WTC11 (cell line): ENCODE results near the gene MOB3B. TPM values are rescaled to one million over a fixed set of nuclear protein-coding genes. Genes with fewer than 3 reads are reported as not detected.

ENCODE experiments used
- ATAC-seq: fragments of 200-7000 bp; cut with Tn5 transposase; 2 replicates; pipeline ENCODE4 v1.10.0; 2021; ENCODE audit warnings: mild to moderate bottlenecking, moderate library complexity
- CTCF ChIA-PET: fragments of 300-600 bp; sonication (Branson Sonifier 250); formaldehyde crosslinking; loops from one replicate; lab custom pipeline; 2021; ENCODE audit warnings: antibody characterized with exemption; lab: Charles Lee
- POLR2A ChIA-PET: fragments of 350-600 bp; sonication (Branson Sonifier 250); formaldehyde crosslinking; loops from one replicate; lab custom pipeline; 2021; ENCODE audit warnings: antibody characterized with exemption; lab: Charles Lee
- DNase-seq: peaks from one replicate; pipeline ENCODE4 v3.0.0; 2021; ENCODE audit warnings: low spot score
- H3K27ac Mint-ChIP-seq: 2 replicates; pipeline ENCODE4 v1.8.0; 2021; ENCODE audit warnings: mixed read lengths
- H3K27me3 Mint-ChIP-seq: 2 replicates; pipeline ENCODE4 v1.8.0; 2021; ENCODE audit warnings: low read depth, mild to moderate bottlenecking, moderate library complexity, mixed read lengths
- H3K36me3 Mint-ChIP-seq: 2 replicates; pipeline ENCODE4 v1.8.0; 2021; ENCODE audit warnings: mixed read lengths
- H3K4me1 Mint-ChIP-seq: 2 replicates; pipeline ENCODE4 v1.8.0; 2022; ENCODE audit warnings: mixed read lengths
- H3K4me3 Mint-ChIP-seq: 2 replicates; pipeline ENCODE4 v1.8.0; 2021; ENCODE audit warnings: mild to moderate bottlenecking, moderate library complexity, mixed read lengths
- H3K9me3 Mint-ChIP-seq: 2 replicates; pipeline ENCODE4 v1.8.0; 2021; ENCODE audit warnings: mixed read lengths
- ATF3 ChIP-seq: sonication (generic); formaldehyde crosslinking; conservative IDR thresholded peaks from 2 replicates; pipeline ENCODE4 v1.8.1; 2022; ENCODE audit warnings: mild to moderate bottlenecking, missing genetic modification reagents
- CREM ChIP-seq: sonication (generic); formaldehyde crosslinking; IDR thresholded peaks from 2 replicates; pipeline ENCODE4 v1.8.1; 2022; ENCODE audit warnings: mild to moderate bottlenecking, missing genetic modification reagents, moderate library complexity
- FOXP4 ChIP-seq: sonication (generic); formaldehyde crosslinking; IDR thresholded peaks from 2 replicates; pipeline ENCODE4 v1.8.0; 2022; ENCODE audit warnings: mild to moderate bottlenecking, missing genetic modification reagents
- GTF2I ChIP-seq: fragments of 250-450 bp; sonication (Bioruptor Pico); conservative IDR thresholded peaks from 2 replicates; pipeline ENCODE4 v1.4.0; 2021; ENCODE audit warnings: mild to moderate bottlenecking
- NR1H2 ChIP-seq: sonication (generic); formaldehyde crosslinking; IDR thresholded peaks from 2 replicates; pipeline ENCODE4 v1.9.0; 2021; ENCODE audit warnings: mild to moderate bottlenecking, moderate library complexity, missing genetic modification reagents
- PREB ChIP-seq: sonication (generic); formaldehyde crosslinking; IDR thresholded peaks from 2 replicates; pipeline ENCODE4 v1.8.1; 2022; ENCODE audit warnings: mild to moderate bottlenecking, missing genetic modification reagents, moderate library complexity, borderline replicate concordance
- RELA ChIP-seq: sonication (generic); formaldehyde crosslinking; IDR thresholded peaks from 2 replicates; pipeline ENCODE4 v1.8.1; 2022; ENCODE audit warnings: missing genetic modification reagents, mild to moderate bottlenecking, borderline replicate concordance
- TEAD4 ChIP-seq: sonication (generic); formaldehyde crosslinking; IDR thresholded peaks from 2 replicates; pipeline ENCODE4 v1.8.0; 2022; ENCODE audit warnings: mild to moderate bottlenecking, missing genetic modification reagents
- ZBTB43 ChIP-seq: sonication (generic); formaldehyde crosslinking; IDR thresholded peaks from 2 replicates; pipeline ENCODE4 v1.8.1; 2023; ENCODE audit warnings: mild to moderate bottlenecking, missing genetic modification reagents
- ZNF219 ChIP-seq: sonication (generic); formaldehyde crosslinking; IDR thresholded peaks from 2 replicates; pipeline ENCODE4 v1.8.0; 2023; ENCODE audit warnings: missing genetic modification reagents, mild to moderate bottlenecking, borderline replicate concordance
- ZNF281 ChIP-seq: sonication (generic); formaldehyde crosslinking; IDR thresholded peaks from 2 replicates; pipeline ENCODE4 v1.8.0; 2023; ENCODE audit warnings: mild to moderate bottlenecking, missing genetic modification reagents
- ZNF416 ChIP-seq: fragments of 250-450 bp; sonication (Bioruptor Pico); IDR thresholded peaks from 2 replicates; pipeline ENCODE4 v1.9.0; 2021; ENCODE audit warnings: mild to moderate bottlenecking, inconsistent platforms
- ZNF425 ChIP-seq: fragments of 250-450 bp; sonication (Bioruptor Pico); conservative IDR thresholded peaks from 2 replicates; pipeline ENCODE4 v1.9.0; 2021; ENCODE audit warnings: mild to moderate bottlenecking
- ZSCAN18 ChIP-seq: fragments of 250-450 bp; sonication (Bioruptor Pico); IDR thresholded peaks from 2 replicates; pipeline ENCODE4 v2.1.2; 2022; ENCODE audit warnings: mild to moderate bottlenecking, moderate library complexity
- total RNA-seq: library from RNA; stranded (reverse); gene quantifications from 3 replicates; pipeline ENCODE4 v1.2.3, GENCODE V29; 2021

MOB3B gene
- total RNA-seq, 1 experiment from 2014 or later: 25.1 TPM

GRCh38 chr9:27393054-27393846 lies 136.4 kb downstream of the MOB3B start:
- peaks cover 63% of the 10 kb centered on the region for H3K4me1 Mint-ChIP-seq
- no peaks in the 10 kb centered on the region for H3K36me3 Mint-ChIP-seq
- H3K9me3 Mint-ChIP-seq: peaks cover 5% of the 10 kb centered on the region; the same call in 1 of the 2 replicates
- no peak for ATAC-seq
- no peaks in the 10 kb centered on the region for H3K27me3 Mint-ChIP-seq
- H3K27ac Mint-ChIP-seq: peak overlapping the region; percentile 73; the same call in 1 of the 2 replicates
- CTCF ChIA-PET: no interaction called here
- no peak overlapping the region for H3K4me3 Mint-ChIP-seq
- POLR2A ChIA-PET: no interaction called here
- no peak for DNase-seq
- no peak for TF ChIP-seq ATF3
- no peak for TF ChIP-seq PREB
- no peak for TF ChIP-seq ZBTB43
- no peak for TF ChIP-seq ZSCAN18 (CRISPR knock-in tag)
- no peak for TF ChIP-seq NR1H2 (CRISPR knock-in tag)

- peaks cover 65% of the 10 kb centered on the region for H3K4me1 Mint-ChIP-seq
- no peak for ATAC-seq
- H3K36me3 Mint-ChIP-seq: no peaks in the 10 kb centered on the region
- H3K9me3 Mint-ChIP-seq: peaks cover 5% of the 10 kb centered on the region; the same call in 1 of the 2 replicates
- no peak overlapping the region for H3K4me3 Mint-ChIP-seq
- ChIA-PET POLR2A (no interaction called here), CTCF (no interaction called here)
- no peak for TF ChIP-seq GTF2I (CRISPR knock-in tag)
- TF ChIP-seq CREM (CRISPR knock-in tag): no peak
- no peak for TF ChIP-seq TEAD4 (CRISPR knock-in tag)
- no peak for TF ChIP-seq ZNF281
- TF ChIP-seq RELA (CRISPR knock-in tag): no peak
- TF ChIP-seq PREB: no peak
- TF ChIP-seq, all 79 proteins: peak for 0
- DNase-seq: no peak
- Mint-ChIP-seq H3K27me3 (no peaks in the 10 kb centered on the region), H3K27ac (no peak overlapping the region)
Observed at GRCh38 chr9:27392451-27392850, 137.2 kb downstream of the MOB3B start.

- ATAC-seq: no peak
- no peaks in the 10 kb centered on the region for H3K27me3 Mint-ChIP-seq
- no peaks in the 10 kb centered on the region for H3K36me3 Mint-ChIP-seq
- ChIA-PET CTCF (interaction anchor here (1.3 kb wide), 1 partner anchor 58 kb away, joined by 5 read pairs; no protein-coding TSS in a partner anchor), POLR2A (no interaction called here)
- peaks cover 71% of the 10 kb centered on the region for H3K4me1 Mint-ChIP-seq
- TF ChIP-seq FOXP4 (CRISPR knock-in tag) (no peak), ZNF219 (CRISPR knock-in tag) (no peak), ZNF416 (CRISPR knock-in tag) (no peak), ZNF425 (CRISPR knock-in tag) (no peak)
- no peak for DNase-seq
- H3K9me3 Mint-ChIP-seq: peaks cover under 1% of the 10 kb centered on the region; the same call in 1 of the 2 replicates
- no peak overlapping the region for H3K4me3 Mint-ChIP-seq
- no peak overlapping the region for H3K27ac Mint-ChIP-seq
Observed at GRCh38 chr9:27391040-27391895, 138.3 kb downstream of the MOB3B start.
